D341Med (cell line): Measurements from ENCODE around the gene MOCS2.

ENCODE experiments used
- DNase-seq: peaks from one replicate; pipeline ENCODE4 v3.0.0; 2012; ENCODE audit warnings: low spot score

The MOCS2 gene

GRCh38 chr5:53092242-53092641, 17.3 kb downstream of the MOCS2 start:
- no peak for DNase-seq

GRCh38 chr5:53091289-53091688, 18.3 kb downstream of the MOCS2 start:
- no peak for DNase-seq

- DNase-seq = no peak
Measured at GRCh38 chr5:53090229-53090628, 19.3 kb downstream of the MOCS2 start.

- no peak for DNase-seq
Measured at GRCh38 chr5:53089481-53089991, 20.0 kb downstream of the MOCS2 start.

- DNase-seq = no peak
Measured at GRCh38 chr5:53087621-53088121, 21.9 kb downstream of the MOCS2 start.

DNA sequence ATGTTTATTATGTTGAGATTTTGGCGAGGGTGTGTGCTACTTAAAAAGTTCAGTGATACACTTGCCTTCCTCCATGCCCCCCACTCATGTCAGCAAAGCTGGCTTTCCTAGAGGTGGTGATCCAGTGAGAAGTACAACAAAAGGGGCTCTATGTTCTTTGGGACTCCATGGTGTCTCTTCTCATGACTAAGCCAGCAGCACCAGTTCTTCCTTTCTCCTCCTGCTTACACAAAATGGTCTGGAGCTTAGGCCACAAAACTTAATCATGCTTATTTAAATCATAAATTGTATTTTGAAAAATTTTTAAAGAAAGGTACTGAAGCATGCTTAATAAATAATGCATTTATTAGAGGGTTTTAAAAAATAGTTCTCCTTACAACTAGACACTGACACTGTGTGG, 22.4 kb downstream of the MOCS2 start:
- DNase-seq = no peak

DNA sequence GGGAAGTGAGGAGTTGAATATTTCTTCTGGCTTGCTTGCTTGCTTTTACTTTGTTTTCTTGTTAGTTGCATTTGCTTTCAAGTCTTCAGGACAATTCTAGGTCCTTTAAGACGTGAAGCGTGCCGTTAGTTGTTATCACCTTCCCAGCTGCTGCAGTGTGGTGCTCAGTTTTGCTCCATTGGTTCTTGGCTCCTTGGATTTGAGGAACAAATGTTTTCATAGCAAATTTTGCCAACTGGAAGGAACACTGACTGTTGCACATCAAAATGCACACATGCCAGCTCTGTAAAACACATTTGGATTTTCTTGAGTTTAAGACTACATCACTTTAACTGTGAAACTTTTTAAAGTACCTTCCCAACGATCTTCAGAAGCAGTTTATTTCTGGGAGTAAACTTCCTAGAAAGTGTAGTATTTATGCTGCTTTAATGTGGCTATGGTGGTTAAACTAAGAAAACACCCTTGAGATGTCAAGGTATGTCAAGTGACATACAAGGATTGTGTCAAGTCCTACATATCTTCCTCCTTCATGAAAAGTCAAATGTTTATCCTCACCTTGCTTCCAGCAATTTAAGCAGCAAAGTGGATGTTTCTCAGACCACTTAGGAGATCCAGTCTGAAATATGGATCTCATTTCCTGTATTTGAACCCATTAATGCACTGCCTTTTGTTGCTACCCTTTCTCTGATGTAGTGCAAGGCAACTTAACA, 24.9 kb downstream of the MOCS2 start:
- DNase-seq = no peak

- no peak for DNase-seq
Measured at GRCh38 chr5:53083927-53084326, 25.6 kb downstream of the MOCS2 start.

DNA sequence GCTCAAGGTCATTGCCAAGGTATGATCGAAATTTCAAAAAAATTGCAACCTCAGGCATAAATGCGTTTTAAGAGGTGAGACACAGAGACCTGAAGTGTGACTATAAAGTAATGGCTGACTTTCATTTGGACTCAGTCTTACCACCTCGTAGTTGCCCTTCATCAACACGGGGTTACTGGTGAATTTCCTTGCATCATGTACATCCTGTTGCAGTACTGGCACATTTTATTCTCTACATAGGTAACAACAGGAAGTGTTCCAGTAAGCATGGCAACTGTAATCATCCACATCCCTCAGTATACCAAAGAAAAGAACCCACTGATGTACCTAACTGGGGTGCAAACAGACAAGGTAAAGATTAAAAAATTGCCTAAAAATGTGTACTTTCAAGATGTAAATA, 29.3 kb downstream of the MOCS2 start:
- DNase-seq = no peak

DNA sequence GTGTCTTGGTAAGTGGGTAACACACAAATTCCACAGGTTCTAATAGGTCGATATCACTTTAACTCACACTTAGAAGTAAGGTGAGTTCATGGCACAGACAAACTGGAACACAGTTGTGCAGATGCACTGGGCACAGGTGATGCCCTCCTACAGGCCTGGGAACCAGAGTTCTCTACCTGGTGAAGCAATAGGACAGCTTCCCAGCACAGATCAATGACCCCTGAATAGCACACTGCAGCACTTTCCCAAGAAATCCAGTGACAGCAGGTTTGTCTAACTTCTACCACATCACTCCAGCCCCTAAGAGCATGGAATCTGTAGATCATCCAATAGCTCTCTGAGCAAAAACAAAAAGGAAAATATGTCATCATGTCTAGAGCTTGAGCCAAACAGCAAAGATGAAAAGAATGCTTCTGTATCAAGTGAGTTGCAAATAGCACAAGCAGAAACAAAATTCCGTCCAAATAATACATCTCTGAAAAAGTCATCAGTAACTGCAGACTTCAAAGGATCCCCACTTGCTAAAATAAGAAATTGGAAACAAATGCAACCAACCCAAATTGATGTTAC, 33.5 kb downstream of the MOCS2 start:
- no peak for DNase-seq

DNA sequence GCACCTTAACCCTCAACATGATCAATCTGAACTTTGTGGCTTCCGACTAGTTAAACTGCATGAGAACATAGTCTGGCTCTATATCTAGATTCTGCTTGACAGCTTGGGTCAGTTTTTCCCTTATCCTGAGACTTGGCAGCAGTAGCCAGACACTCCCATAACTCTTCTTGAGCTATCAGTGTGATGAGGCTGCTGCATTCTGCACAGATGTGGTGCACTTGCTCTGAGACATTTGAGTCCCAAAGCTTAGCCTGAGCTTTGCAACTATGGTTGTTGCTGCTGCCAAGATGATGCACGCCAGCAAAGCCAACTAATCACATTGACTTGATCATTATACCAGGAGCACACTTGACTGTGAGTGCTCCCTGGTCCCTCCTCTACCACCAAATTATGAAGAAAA, 36.2 kb downstream of the MOCS2 start:
- peak; percentile 56 for DNase-seq

- no peak for DNase-seq
Measured at GRCh38 chr5:53071738-53072137, 37.8 kb downstream of the MOCS2 start.

GRCh38 chr5:53071298-53071697, 38.3 kb downstream of the MOCS2 start:
- DNase-seq = no peak

DNA sequence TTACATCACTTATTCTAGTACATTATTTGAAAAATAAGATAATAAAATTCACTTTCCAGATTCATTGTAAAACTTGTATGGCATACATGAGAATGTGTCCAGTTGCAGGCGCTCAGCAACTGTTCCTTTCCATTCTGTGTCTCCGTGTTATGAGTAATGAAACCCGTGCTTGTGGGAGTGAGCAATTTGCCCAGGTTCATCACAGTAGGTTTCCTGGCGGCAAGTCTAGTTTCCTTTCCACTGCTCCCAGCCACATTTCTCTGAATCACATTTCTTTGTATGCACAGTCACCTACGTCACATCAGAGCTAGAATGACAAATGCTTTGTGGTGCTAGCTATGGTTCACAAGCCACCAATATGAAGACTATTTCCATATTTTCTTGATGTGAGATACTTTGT, 39.9 kb downstream of the MOCS2 start:
- no peak for DNase-seq

GRCh38 chr5:53068291-53068836, 41.2 kb downstream of the MOCS2 start:
- no peak for DNase-seq

DNA sequence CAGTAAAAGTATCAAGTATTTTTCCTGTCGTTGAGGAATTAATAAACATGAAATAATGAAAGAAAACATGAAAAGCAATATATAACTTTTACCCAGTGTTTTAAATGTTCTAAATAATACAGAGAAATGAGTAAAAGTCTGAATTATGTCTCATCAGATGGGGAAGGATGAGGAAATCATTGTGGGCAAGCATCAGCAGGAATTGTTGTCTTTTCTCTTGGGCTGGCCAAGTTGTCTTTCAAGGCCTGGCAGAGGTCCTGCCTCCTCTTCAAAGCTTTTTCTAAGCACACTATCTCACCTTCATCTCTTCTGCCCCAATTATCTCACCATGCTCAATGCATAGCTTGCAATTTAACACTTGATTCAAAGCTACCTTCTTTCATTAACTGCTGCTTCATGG, 41.9 kb downstream of the MOCS2 start:
- no peak for DNase-seq

GRCh38 chr5:53066088-53066487, 43.5 kb downstream of the MOCS2 start:
- no peak for DNase-seq

GRCh38 chr5:53063791-53064190, 45.8 kb downstream of the MOCS2 start:
- DNase-seq = no peak

GRCh38 chr5:53063176-53063575, 46.4 kb downstream of the MOCS2 start:
- no peak for DNase-seq

DNA sequence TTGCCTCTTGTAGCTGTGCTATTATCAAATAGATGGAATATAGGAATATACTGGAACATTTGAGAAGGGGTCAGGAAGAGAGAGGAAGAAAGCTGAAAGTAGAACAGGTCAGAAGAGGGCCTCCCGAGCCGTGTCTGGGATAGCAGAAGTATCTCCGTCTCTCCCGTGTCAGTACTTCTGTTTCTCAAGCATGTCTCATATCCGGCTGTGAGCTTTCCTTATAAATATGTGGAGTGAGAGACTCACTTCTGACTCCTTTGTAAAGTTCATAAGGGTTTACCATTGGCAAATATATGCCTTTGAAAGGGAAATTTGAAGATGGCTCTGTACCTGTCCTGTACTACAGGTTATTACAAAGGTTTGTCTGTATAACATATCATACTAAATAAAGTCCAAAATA, 50.3 kb downstream of the MOCS2 start:
- DNase-seq = no peak

- DNase-seq = no peak
Measured at GRCh38 chr5:53055365-53055764, 54.2 kb downstream of the MOCS2 start.

GRCh38 chr5:53053364-53053763, 56.2 kb downstream of the MOCS2 start:
- no peak for DNase-seq

GRCh38 chr5:53052499-53052898, 57.1 kb downstream of the MOCS2 start:
- no peak for DNase-seq
